ENCODE data around the gene GUCA1A.

GRCh38 chr6:42193491-42193894 is 20.3 kb downstream of the GUCA1A start:
- TF ChIP-seq CTCF (conservative IDR thresholded peaks at IDR 0.05; ENCODE audit: low read depth, low read length) (no peak), EZH2phosphoT487 (IDR thresholded peaks at IDR 0.05; ENCODE audit: borderline replicate concordance, low read length) (no peak)
